Activated CD4-positive, alpha-beta T cell treated with anti-CD3 and anti-CD28 coated beads, Interleukin-2, amount 10 ng/mL, durations not matched to agents 24 days and 14 days (primary cell): ENCODE results near the gene MARF1. TPM values are rescaled to one million over a fixed set of nuclear protein-coding genes. Genes with fewer than 3 reads are reported as not detected.
"Not testable (repeated sequence)": the region's sequence is repeated elsewhere in the genome, so short reads cannot be mapped to it uniquely, and the experiment has no call there.

Source experiments
- DNase-seq: peaks from one replicate; pipeline ENCODE4 v3.0.0; 2022
- H3K27ac Mint-ChIP-seq: one replicate; pipeline ENCODE4 v1.8.0; 2022; ENCODE audit warnings: mild to moderate bottlenecking, mixed read lengths
- H3K27me3 Mint-ChIP-seq: one replicate; pipeline ENCODE4 v1.8.0; 2022; ENCODE audit warnings: mixed read lengths
- H3K36me3 Mint-ChIP-seq: one replicate; pipeline ENCODE4 v1.8.0; 2022; ENCODE audit warnings: low read depth, mild to moderate bottlenecking, mixed read lengths
- H3K4me1 Mint-ChIP-seq: one replicate; pipeline ENCODE4 v1.8.0; 2021; ENCODE audit warnings: mixed read lengths
- H3K4me3 Mint-ChIP-seq: one replicate; pipeline ENCODE4 v1.8.0; 2022; ENCODE audit warnings: mild to moderate bottlenecking, moderate library complexity, mixed read lengths
- H3K9me3 Mint-ChIP-seq: one replicate; pipeline ENCODE4 v1.8.0; 2021; ENCODE audit warnings: mixed read lengths
- intact Hi-C: fragments of 100-400 bp; cut with micrococcal nuclease; formaldehyde crosslinking; loops from one replicate; pipeline ENCODE4 v1.15.1; 2023
- total RNA-seq: library from RNA; stranded (reverse); gene quantifications from 2 replicates; pipeline ENCODE4 v1.2.3, GENCODE V29; 2022

Gene MARF1
- total RNA-seq, 1 donor from 2014 or later = 55.6 TPM

DNA sequence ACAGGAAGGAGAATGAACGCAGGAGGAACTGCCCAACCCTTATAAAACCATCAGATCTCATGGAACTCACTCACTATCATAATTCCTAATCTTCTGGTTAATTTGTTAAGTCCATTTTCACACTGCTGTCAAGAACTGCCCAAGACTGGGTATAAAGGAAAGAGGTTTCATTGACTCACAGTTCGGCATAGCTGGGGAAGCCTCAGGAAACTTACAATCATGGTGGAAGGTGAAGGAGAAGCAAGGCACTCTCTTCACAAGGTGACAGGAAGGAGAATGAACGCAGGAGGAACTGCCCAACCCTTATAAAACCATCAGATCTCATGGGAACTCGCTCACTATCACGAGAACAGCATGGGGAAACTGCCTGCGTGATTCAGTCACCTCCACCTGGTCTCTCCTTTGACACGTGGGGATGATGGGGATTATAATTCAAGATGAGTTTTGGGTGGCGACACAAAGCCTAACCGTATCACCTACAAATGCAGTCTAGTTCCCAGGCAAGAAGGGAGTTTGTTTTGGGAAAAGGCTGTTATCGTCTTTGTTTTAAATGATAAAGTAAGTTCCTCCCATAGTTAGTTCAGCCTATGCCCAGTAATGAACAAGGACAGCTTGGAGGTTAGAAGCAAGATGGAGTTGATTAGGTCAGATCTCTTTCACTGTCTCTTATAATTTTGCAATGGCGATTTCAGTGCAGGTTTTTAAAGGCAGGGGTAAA lies 68.9 kb downstream of the MARF1 start:
- H3K4me3 Mint-ChIP-seq, H3K27me3 Mint-ChIP-seq, DNase-seq, H3K27ac Mint-ChIP-seq: not testable (repeated sequence)
- intact Hi-C loops = loop anchor here (2.0 to 5.0 kb wide), 2 partner anchors 21 to 92 kb away; no protein-coding TSS in a partner anchor
- H3K9me3 Mint-ChIP-seq = peaks cover 14% of the 10 kb centered on the region
- peaks cover 32% of the 10 kb centered on the region for H3K36me3 Mint-ChIP-seq
- peaks cover 23% of the 10 kb centered on the region for H3K4me1 Mint-ChIP-seq

DNA sequence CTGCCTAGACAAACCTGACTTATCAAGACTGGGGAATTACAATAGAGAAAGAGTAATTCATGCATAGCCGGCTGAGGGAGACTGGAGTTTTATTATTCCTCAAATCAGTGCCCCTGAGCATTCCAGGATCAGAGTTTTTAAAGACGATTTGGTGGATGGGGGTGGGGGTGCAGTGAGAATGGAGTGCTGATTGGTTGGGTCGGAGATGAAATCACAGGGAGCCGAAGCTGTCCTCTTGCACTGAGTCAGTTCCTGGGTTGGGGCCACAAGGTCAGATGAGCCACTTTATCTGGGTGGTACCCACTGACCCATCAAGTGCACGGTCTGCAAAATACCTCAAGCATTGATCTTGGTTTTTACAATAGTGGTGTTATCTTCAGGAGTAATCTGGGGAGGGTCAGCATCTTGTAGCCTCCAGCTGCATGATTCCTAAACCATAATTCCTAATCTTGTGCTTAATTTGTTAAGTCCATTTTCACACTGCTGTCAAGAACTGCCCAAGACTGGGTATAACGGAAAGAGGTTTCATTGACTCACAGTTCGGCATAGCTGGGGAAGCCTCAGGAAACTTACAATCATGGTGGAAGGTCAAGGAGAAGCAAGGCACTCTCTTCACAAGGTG lies 69.6 kb downstream of the MARF1 start:
- intact Hi-C loops = loop anchor here (2.0 to 5.0 kb wide), 2 partner anchors 21 to 91 kb away; no protein-coding TSS in a partner anchor
- Mint-ChIP-seq H3K27me3 (no peaks in the 10 kb centered on the region), H3K4me1 (peaks cover 23% of the 10 kb centered on the region), H3K4me3 (no peak overlapping the region), H3K27ac (peak overlapping the region; percentile 85), H3K36me3 (peaks cover 33% of the 10 kb centered on the region), H3K9me3 (peaks cover 14% of the 10 kb centered on the region)
- no peak for DNase-seq

DNA sequence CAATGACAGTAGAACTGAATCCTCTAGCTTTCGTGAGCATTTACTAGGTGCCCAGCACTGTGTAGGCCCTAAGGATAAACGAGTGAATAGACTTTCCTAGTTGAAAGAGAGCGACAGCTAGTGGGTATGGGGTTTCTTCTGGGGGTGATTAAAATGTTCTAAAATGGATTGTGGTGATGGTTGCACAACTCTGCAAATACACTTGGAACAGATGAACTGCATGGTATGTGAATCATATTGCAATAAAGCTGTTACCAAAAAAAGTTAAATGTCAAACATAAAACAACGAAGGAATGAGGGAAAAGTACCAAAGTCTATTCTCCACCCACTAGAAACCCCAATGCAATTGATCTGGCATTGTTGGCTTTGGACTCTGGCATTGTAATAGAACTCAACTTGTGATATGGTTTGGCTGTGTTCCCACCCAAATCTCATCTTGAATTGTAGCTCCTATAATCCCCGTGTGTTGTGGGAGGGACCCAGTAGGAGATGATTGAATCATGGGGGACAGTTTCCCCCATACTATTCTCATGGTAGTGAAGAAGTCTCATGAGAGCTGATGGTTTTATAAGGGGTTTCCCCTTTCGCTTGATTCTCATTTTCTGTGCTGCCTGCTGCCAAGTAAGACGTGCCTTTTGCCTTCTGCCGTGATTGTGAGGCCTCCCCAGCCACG lies 70.5 kb downstream of the MARF1 start:
- Mint-ChIP-seq H3K9me3 (peaks cover 14% of the 10 kb centered on the region), H3K4me3 (no peak overlapping the region), H3K4me1 (peaks cover 23% of the 10 kb centered on the region), H3K27me3 (no peaks in the 10 kb centered on the region), H3K36me3 (peaks cover 30% of the 10 kb centered on the region), H3K27ac (peak overlapping the region; percentile 85)
- no peak for DNase-seq
- intact Hi-C loops = loop anchor here (1.0 to 5.0 kb wide), 3 partner anchors 19 to 90 kb away; no protein-coding TSS in a partner anchor

DNA sequence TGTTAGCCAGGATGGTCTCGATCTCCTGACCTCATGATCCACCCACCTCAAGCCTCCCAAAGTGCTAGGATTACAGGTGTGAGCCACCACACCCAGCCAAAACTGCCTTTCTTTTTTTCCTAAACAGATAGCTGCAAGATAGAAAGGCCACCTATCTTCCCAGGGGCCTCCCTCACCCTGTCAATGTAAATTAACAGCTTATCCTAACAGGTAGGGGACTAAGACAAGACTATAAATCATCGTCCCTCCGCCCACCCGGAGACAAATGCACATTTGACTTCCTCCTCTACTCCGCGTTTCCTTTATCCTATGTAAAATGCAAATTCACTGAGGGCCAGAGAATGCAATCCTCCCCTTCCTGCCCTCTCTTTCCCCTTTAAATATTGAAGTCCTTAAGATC lies 71.4 kb downstream of the MARF1 start:
- Mint-ChIP-seq H3K27ac (peak overlapping the region; percentile 85), H3K9me3 (peaks cover 11% of the 10 kb centered on the region), H3K36me3 (peaks cover 26% of the 10 kb centered on the region), H3K27me3 (no peaks in the 10 kb centered on the region), H3K4me3 (no peak overlapping the region), H3K4me1 (peaks cover 23% of the 10 kb centered on the region)
- DNase-seq = no peak
- intact Hi-C loops = loop anchor here (5.0 kb wide), 1 partner anchor 89 kb away; no protein-coding TSS in a partner anchor

DNA sequence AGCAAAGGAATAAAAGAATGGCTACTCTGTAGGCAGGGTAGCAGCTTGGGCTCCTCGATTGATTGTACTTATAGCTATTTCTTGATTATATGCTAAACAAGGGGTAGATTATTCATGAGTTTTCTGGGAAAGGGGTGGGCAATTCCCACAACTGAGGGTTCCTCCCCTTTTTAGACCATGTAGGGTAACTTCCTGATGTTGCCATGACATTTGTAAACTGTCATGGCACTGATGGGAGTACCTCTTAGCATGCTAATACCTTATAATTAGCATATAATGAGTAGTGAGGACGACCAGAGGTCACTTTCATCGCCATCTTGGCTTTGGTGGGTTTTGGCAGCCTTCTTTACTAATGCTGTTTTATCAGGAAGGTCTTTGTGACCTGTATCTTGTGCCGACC lies 72.3 kb downstream of the MARF1 start:
- H3K27ac Mint-ChIP-seq, H3K27me3 Mint-ChIP-seq, H3K4me3 Mint-ChIP-seq, DNase-seq: not testable (repeated sequence)
- Mint-ChIP-seq H3K36me3 (peaks cover 26% of the 10 kb centered on the region), H3K4me1 (peaks cover 23% of the 10 kb centered on the region), H3K9me3 (peaks cover 10% of the 10 kb centered on the region)
- intact Hi-C loops = loop anchor here (5.0 kb wide), 1 partner anchor 88 kb away; no protein-coding TSS in a partner anchor

DNA sequence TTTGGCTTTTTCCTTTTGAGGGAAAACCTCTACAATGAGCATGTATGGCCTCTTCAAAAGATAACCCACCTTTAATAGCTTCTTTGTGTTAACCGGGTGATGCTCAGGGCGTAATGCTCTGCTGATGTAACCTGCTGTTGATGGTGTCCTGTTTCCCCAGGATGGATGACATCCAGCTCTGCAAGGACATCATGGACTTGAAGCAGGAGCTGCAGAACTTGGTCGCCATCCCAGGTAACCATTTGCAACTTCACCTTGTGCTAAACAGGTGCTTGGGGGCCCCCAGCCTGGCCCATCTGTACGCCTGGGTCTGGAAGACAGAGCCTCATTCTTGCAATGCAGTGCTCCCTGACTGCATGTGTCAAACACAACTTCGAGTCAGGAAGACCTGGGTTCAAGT lies 75.1 kb downstream of the MARF1 start:
- no peak overlapping the region for H3K27ac Mint-ChIP-seq
- no peaks in the 10 kb centered on the region for H3K27me3 Mint-ChIP-seq
- H3K4me3 Mint-ChIP-seq = no peak overlapping the region
- peaks cover 18% of the 10 kb centered on the region for H3K36me3 Mint-ChIP-seq
- no peak for DNase-seq
- peaks cover 11% of the 10 kb centered on the region for H3K9me3 Mint-ChIP-seq
- intact Hi-C loops = no loop called here
- H3K4me1 Mint-ChIP-seq = peaks cover 16% of the 10 kb centered on the region

DNA sequence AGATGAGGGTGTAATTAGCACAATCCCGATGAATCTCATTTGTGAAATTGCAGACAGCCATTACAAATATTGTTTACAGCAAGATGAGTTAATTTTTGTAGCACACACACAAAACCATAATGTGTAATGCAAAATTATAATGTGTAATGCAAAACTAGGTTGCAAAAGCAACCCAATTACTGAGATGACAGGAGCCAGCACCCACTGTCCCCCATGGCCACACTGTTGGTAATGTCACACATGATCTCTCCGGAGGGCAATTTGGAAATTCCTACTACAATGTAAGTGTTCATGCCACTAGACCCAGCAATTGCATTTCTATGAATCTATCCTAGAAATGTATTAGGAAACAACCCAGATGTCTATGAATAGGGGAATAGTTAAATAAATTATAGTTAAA lies 76.9 kb downstream of the MARF1 start:
- no peak overlapping the region for H3K27ac Mint-ChIP-seq
- H3K4me3 Mint-ChIP-seq = no peak overlapping the region
- peaks cover 5% of the 10 kb centered on the region for H3K4me1 Mint-ChIP-seq
- H3K9me3 Mint-ChIP-seq = peaks cover 8% of the 10 kb centered on the region
- no peak for DNase-seq
- intact Hi-C loops = no loop called here
- H3K27me3 Mint-ChIP-seq = no peaks in the 10 kb centered on the region
- H3K36me3 Mint-ChIP-seq = peaks cover 15% of the 10 kb centered on the region

DNA sequence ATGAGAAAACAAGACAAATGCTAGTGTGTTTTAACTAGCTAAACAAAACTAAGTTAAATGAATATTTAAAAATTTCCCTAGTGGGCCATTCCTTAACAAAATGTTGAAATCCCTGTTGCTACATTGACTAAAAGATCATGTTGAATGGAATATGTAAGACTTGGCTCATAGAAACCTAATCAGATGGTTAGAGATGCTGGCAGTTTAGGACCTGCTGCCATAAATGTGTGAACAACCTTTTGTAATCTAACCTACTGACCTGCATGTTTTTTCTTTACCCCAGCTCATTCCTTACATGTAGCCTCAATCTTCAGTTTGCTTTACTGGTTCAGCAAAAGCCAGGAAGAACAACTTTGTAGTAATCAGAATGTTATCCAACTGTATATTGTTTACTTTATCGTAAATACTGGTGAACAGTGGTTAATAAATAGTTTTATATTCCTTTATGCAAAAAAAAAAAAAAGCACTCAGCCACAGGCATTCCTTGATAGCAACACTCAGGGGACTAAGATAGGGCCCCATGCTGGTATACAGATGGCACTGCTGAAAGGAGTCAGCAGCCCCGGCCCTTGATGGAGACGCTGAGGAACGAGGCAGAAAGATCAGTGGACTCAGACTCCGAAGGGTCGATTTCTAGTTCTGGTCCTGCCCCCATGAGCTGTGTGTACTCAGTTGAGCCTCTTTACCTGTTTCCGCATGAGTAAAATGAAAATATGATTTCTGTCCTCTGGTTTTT lies 78.2 kb downstream of the MARF1 start:
- Mint-ChIP-seq H3K9me3 (peaks cover 8% of the 10 kb centered on the region), H3K4me3 (no peak overlapping the region), H3K27me3 (no peaks in the 10 kb centered on the region), H3K36me3 (peaks cover 12% of the 10 kb centered on the region), H3K4me1 (peaks cover 5% of the 10 kb centered on the region), H3K27ac (no peak overlapping the region)
- DNase-seq = no peak
- intact Hi-C loops = no loop called here

DNA sequence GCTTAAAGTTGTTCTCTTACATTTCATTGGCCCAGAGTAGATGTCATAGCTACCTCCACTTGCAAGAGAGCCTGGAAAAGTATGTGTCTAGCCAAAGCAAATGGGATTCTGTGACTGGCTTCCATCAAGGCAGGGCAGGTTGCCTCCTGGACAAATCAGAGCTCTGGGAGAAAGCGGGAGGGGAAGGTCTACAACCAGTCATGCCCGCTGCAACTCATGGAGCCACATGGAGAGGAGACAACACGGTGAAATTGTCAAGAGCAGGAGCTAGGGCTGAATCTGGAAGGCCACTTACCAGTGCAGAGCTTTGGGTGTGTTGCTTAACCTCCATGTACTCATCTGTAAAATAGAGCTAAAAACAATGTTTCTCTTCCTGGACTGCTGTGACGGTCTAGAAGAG lies 83.8 kb downstream of the MARF1 start:
- Mint-ChIP-seq H3K9me3 (peaks cover 8% of the 10 kb centered on the region), H3K27ac (no peak overlapping the region), H3K4me1 (peaks cover 8% of the 10 kb centered on the region), H3K36me3 (peaks cover 2% of the 10 kb centered on the region), H3K4me3 (no peak overlapping the region), H3K27me3 (no peaks in the 10 kb centered on the region)
- no peak for DNase-seq
- intact Hi-C loops = no loop called here

DNA sequence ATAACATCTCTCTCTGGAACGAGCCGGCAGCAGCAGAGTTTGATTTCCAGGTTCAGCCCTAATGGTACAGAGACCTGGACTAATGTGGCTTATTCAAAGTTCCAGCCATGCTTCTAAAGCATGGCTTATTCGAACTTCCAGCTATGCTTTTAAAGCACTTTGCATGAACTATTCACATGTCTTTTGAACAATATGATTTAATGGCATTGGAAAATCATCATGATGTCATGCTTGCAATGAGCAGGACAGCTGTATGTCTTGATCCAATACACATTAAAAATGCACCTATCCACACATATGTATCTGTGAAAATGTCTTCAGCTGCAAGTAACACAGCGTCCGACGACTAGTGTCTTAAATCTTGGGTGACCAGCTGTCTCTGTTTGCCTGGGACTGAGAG lies 85.7 kb downstream of the MARF1 start:
- intact Hi-C loops = no loop called here
- no peak for DNase-seq
- peaks cover 10% of the 10 kb centered on the region for H3K4me1 Mint-ChIP-seq
- no peak overlapping the region for H3K4me3 Mint-ChIP-seq
- H3K27ac Mint-ChIP-seq = no peak overlapping the region
- H3K36me3 Mint-ChIP-seq = no peaks in the 10 kb centered on the region
- no peaks in the 10 kb centered on the region for H3K9me3 Mint-ChIP-seq
- H3K27me3 Mint-ChIP-seq = no peaks in the 10 kb centered on the region

DNA sequence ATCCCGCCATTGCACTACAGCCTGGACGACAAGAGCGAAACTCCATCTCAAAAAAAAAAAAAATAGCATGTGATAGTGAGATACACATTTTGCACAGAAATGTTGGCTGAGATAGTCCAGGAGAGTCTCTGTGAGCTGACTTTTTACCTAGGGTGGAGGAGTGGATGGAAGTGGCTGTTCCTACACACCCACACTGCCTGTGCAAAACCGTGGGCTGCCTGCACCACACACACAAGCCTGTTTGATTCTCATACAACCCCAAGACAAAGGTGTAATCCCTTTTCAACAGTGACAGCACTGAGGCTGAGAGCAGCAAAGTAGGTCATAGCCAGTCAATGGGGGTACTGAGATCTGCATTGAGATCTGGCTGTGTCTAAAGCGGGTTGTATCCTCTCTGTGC lies 86.8 kb downstream of the MARF1 start:
- intact Hi-C loops = no loop called here
- no peak overlapping the region for H3K4me3 Mint-ChIP-seq

DNA sequence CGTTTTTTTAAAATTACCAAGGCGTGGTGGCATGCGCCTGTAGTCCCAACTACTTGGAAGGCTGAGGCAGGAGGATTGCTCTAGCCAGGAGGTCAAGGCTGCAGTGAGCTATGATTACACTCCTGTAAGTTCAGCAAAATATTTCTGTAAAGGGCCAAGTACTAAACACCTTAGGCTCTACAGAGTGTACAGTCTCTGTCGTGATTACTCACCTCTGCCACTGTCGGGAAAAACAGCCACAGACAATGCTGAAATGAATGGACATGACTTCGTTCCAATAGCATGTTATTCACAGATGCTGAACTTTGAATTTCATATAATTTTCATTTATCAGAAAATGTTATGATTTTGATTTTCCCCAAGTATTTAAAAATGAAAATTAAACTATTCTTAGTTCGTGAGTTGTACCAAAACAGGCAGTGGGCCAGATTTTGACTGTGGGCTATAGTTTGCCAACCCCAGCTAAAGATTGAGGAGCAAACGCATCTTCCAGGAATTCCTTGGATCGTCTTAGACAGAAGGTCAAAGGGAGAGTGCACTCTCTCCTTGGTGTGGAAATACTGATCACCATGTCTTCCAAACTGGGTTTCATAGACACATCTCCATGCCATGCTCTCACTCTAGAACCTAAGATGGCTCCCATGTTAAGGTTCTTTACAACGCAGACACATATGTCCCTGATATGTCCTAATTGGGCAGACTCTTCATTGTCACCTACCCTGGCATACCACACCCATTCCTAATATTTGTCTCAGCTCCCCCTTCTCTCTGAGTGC lies 89.5 kb downstream of the MARF1 start:
- Mint-ChIP-seq H3K27me3 (no peaks in the 10 kb centered on the region), H3K27ac (no peak overlapping the region), H3K4me3 (no peak overlapping the region), H3K9me3 (no peaks in the 10 kb centered on the region), H3K4me1 (peaks cover 14% of the 10 kb centered on the region), H3K36me3 (no peaks in the 10 kb centered on the region)
- intact Hi-C loops = loop anchor here (2.0 kb wide), 1 partner anchor 19 kb away; no protein-coding TSS in a partner anchor
- DNase-seq = no peak

More for the DNA sequence above, 86.8 kb downstream of the MARF1 start:
- no peak overlapping the region for H3K27ac Mint-ChIP-seq
- no peaks in the 10 kb centered on the region for H3K36me3 Mint-ChIP-seq
- DNase-seq = no peak
- H3K4me1 Mint-ChIP-seq = peaks cover 11% of the 10 kb centered on the region
- H3K9me3 Mint-ChIP-seq = no peaks in the 10 kb centered on the region
- no peaks in the 10 kb centered on the region for H3K27me3 Mint-ChIP-seq

DNA sequence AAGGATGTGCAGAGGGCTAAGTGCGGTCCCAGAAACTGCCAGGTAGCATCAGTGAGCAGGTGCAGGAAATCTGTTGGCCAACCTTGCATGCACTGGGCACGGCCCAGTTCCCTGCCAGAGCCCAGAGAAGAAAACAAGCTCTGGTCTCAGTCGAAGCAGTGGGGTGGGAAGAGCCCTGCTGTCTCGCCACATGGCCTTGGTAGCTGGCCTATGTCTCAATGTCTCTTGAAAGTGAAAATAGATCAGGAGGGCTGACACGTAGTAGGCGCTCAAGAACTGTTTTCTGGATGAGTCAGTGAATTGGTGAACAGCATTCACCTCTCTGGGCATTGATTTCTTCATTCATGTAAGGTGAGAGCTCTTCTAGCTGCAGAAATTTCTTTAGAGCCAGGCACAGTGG lies 90.4 kb downstream of the MARF1 start:
- Mint-ChIP-seq H3K9me3 (no peaks in the 10 kb centered on the region), H3K27ac (peak overlapping the region; percentile 34), H3K4me3 (no peak overlapping the region), H3K36me3 (no peaks in the 10 kb centered on the region), H3K27me3 (no peaks in the 10 kb centered on the region), H3K4me1 (peaks cover 15% of the 10 kb centered on the region)
- intact Hi-C loops = loop anchor here (2.0 kb wide), 1 partner anchor 20 kb away; no protein-coding TSS in a partner anchor
- DNase-seq = no peak
